HG02973 (cell line): ENCODE data around the gene GRIP2.

Experiments
- ATAC-seq: cut with Tn5 transposase; IDR thresholded peaks from one replicate; pipeline ENCODE4 v1.9.1; 2021; ENCODE audit warnings: moderate library complexity; ENCODE audit not compliant: unreplicated experiment

The GRIP2 gene

GRCh38 chr3:14539742-14540491 lies at the start of gene GRIP2:
Gene GRIP2, minus strand, starts transcription at chr3:14540342. Its CDS starts 34 bp downstream, at chr3:14540308.
- ATAC-seq: no peak

- ATAC-seq: no peak
Observed at GRCh38 chr3:14588425-14589112, 48.4 kb upstream of the GRIP2 start.

GRCh38 chr3:14587740-14588360 lies 47.7 kb upstream of the GRIP2 start:
- no peak for ATAC-seq

- no peak for ATAC-seq
Observed at GRCh38 chr3:14586611-14587010, 46.5 kb upstream of the GRIP2 start.

- ATAC-seq: no peak
Observed at GRCh38 chr3:14583548-14584091, 43.5 kb upstream of the GRIP2 start.

GRCh38 chr3:14582045-14582410 lies 41.9 kb upstream of the GRIP2 start:
- ATAC-seq: no peak

GRCh38 chr3:14581334-14582044 lies 41.3 kb upstream of the GRIP2 start:
- no peak for ATAC-seq

- no peak for ATAC-seq
Observed at GRCh38 chr3:14577897-14578296, 37.8 kb upstream of the GRIP2 start.

GRCh38 chr3:14576163-14576562 lies 36.0 kb upstream of the GRIP2 start:
- no peak for ATAC-seq

- no peak for ATAC-seq
Observed at GRCh38 chr3:14574183-14574582, 34.0 kb upstream of the GRIP2 start.

GRCh38 chr3:14573706-14574105 lies 33.6 kb upstream of the GRIP2 start:
- no peak for ATAC-seq

GRCh38 chr3:14570864-14571263 lies 30.7 kb upstream of the GRIP2 start:
- no peak for ATAC-seq

- ATAC-seq: no peak
Observed at GRCh38 chr3:14570089-14570488, 29.9 kb upstream of the GRIP2 start.

- no peak for ATAC-seq
Observed at GRCh38 chr3:14569474-14570000, 29.4 kb upstream of the GRIP2 start.

- no peak for ATAC-seq
Observed at GRCh38 chr3:14568269-14568668, 28.1 kb upstream of the GRIP2 start.

GRCh38 chr3:14566812-14567211 lies 26.7 kb upstream of the GRIP2 start:
- no peak for ATAC-seq

GRCh38 chr3:14565868-14566588 lies 25.9 kb upstream of the GRIP2 start:
- no peak for ATAC-seq

GRCh38 chr3:14564741-14565140 lies 24.6 kb upstream of the GRIP2 start:
- no peak for ATAC-seq

GRCh38 chr3:14563946-14564539 lies 23.9 kb upstream of the GRIP2 start:
- ATAC-seq: no peak
